NCI-H524 treated with DMSO at 0.1 percent for 48 hours (cell line): ENCODE results near the gene TMEM184A.
"Not testable (repeated sequence)": the region's sequence is repeated elsewhere in the genome, so short reads cannot be mapped to it uniquely, and the experiment has no call there.

Experiments
- DNase-seq: peaks from one replicate; lab custom pipeline; 2025; lab: John Stamatoyannopoulos, UW

Gene TMEM184A

GRCh38 chr7:1523208-1523607 is 32.8 kb downstream of the TMEM184A start:
- no peak for DNase-seq

GRCh38 chr7:1521456-1521855 is 34.5 kb downstream of the TMEM184A start:
- no peak for DNase-seq

DNA sequence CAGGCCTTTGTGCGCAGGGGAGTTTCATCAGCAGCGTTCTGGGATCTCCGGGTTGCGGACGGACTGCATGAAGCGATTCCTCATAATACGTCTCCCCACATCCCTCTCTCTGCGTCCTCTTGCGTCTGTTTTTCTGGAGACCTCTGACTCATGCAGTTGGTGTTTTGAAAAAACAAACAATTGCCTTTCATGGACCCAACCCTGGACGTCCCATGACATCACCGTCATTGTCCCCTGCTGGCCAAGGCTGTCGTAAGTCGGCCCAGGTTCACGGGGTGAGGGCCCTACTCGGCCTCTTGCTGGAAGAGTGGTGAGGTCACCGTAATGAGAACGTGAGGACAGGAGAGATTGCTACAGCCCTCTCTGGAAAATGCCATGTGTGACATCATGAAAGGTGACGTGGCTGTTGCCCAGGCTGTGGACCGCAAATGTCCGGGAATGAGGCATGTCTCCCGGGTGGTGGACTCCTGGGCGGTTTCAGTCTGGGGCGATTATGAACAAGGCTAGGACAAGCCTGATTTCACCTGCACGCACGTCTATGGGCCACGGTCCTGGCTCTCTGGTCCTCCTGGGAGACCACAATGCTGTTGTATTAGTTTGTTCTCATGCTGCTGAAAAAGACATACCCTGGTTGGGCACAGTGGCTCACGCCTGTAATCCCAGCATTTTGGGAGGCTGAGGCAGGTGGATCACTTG is 35.3 kb downstream of the TMEM184A start:
- no peak for DNase-seq

- not testable (repeated sequence) for DNase-seq
These were observed 36.6 kb downstream of the TMEM184A start for GRCh38 chr7:1519322-1519922.

GRCh38 chr7:1516586-1517251 is 39.3 kb downstream of the TMEM184A start:
- DNase-seq = no peak

GRCh38 chr7:1515509-1515967 is 40.5 kb downstream of the TMEM184A start:
- not testable (repeated sequence) for DNase-seq

DNA sequence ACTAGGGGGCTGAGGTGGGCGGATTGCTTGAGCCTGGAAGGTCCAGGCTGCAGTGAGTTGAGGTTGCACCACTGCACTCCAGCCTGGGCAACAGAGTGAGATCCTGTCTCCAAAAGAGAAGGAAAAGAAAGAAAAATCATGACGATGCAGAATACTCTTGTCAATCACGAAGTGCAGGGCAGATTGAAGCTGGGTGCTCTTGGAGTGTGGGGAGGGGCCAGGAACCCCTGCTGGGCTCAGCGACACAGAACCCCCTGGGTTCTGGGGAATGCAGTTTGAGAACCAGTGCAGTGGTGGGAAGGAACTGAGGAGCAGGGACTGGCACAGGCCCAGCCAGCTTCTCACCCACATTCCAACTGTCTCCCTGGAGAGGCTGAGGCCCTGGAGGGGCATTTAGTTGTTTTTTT is 41.0 kb downstream of the TMEM184A start:
- DNase-seq = no peak

GRCh38 chr7:1514407-1514806 is 41.6 kb downstream of the TMEM184A start:
- DNase-seq = no peak

DNA sequence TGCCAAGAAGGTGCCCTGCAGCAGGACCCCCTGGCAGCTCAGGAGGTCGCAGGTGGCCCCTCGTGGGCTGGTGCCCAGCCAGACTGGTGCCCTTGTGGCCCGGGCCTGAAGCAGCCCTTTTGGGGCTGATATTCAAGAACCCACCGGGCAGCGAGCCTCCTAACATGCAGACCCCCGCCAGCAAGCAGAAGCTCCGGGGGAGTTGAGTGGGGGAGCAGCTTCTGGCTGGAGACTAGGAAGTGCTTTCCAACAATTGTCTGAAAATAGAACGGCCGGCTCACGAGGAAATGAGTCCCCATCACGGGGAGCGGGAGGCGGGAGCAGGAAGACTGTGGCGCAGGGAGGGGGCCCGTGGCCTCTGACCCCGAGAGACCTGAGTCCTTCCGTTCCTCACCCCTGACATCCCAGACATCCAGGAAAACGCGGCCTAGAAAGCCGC is 42.3 kb downstream of the TMEM184A start:
- no peak for DNase-seq

- DNase-seq = no peak
These were observed 43.0 kb downstream of the TMEM184A start for GRCh38 chr7:1512781-1513656.

- no peak for DNase-seq
These were observed 44.3 kb downstream of the TMEM184A start for GRCh38 chr7:1511444-1512422.

GRCh38 chr7:1510780-1511154 is 45.2 kb downstream of the TMEM184A start:
- no peak for DNase-seq

GRCh38 chr7:1509226-1509625 is 46.8 kb downstream of the TMEM184A start:
- DNase-seq = no peak

GRCh38 chr7:1508277-1508758 is 47.7 kb downstream of the TMEM184A start:
- no peak for DNase-seq

DNA sequence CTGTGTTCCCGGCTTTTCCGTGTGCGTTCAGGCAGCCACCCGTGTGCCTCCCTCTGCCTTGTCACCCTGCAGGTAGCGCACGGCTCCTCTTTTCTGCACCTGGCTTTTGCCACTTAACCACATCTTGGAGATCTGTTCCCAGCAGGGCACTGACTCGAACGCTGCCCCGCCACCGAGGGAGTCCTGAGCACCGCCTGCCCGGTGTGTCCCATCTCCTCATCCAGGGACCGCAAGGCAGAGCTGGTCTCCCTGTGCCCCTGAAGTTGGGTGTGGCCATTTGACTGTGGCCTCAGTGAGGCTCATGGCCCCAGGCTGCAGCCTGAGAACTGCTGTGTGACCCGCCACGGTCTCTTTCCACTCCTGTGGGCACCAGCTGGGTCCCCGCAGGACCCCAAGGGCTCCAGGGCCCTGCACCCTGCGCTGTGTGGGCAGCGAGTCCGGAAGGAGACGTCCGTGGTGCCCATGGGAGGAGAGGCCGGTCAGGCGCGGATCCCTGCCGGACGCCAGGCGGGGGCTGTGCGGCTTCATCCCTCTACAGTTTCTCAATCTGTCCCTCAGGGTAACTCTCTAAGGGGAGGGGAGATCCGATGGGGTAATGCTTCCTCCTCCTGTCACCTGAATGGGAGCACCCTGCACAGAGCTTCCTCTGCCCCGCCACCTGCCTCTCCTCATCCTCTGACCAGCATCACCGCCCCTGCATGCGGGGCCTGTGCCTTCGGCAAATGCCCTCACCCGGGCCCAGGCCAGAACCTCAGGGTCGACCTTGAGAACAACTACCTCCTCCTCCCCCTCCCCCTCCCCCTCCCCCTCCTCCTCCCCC is 50.1 kb downstream of the TMEM184A start:
- DNase-seq = no peak

GRCh38 chr7:1503816-1504775 is 51.9 kb downstream of the TMEM184A start, which contains the start of gene INTS1:
TSS of gene INTS1 (minus strand) at chr7:1504389. CDS start at chr7:1503960, 429 bp downstream.
- DNase-seq = peak; percentile 21

DNA sequence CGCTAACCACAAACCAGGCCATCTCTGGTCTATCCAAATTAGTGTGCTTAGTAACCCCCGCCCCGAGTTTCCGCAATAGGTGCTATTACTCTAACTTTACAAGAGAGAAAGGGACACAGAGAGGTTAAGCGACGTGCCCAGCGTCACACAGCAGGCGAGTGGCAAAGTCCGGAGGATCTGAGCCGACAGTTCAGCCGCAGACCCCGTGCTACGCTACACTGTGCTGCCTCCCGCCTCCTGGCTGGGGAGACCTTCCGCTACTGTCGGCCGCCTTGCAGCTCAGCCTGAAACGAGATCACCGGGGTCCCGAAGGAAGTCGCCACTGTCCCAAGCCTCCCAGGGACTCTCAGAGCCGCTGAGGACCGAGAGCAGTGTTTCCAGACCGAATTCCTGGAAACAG is 52.6 kb downstream of the TMEM184A start:
- no peak for DNase-seq

- DNase-seq = no peak
These were observed 53.2 kb downstream of the TMEM184A start for GRCh38 chr7:1502845-1503244.
